ENCODE measurements around the gene ARHGAP23.

The ARHGAP23 gene

GRCh38 chr17:38533866-38534497 is 105.7 kb downstream of the ARHGAP23 start:
- no peak for DNase-seq

- DNase-seq, result no peak
These were observed 106.2 kb downstream of the ARHGAP23 start for GRCh38 chr17:38534498-38534885.

- no peak for DNase-seq
These were observed 107.6 kb downstream of the ARHGAP23 start for GRCh38 chr17:38535886-38536285.

- DNase-seq, result no peak
These were observed 108.4 kb downstream of the ARHGAP23 start for GRCh38 chr17:38536661-38537060.

- no peak for DNase-seq
These were observed 110.6 kb downstream of the ARHGAP23 start for GRCh38 chr17:38538906-38539305.

- DNase-seq, result no peak
These were observed 111.1 kb downstream of the ARHGAP23 start for GRCh38 chr17:38539386-38539785.

- no peak for DNase-seq
These were observed 112.3 kb downstream of the ARHGAP23 start for GRCh38 chr17:38540514-38541045.

- no peak for DNase-seq
These were observed 113.0 kb downstream of the ARHGAP23 start for GRCh38 chr17:38541281-38541680.

- DNase-seq, result no peak
These were observed 114.0 kb downstream of the ARHGAP23 start for GRCh38 chr17:38542286-38542685.

GRCh38 chr17:38543403-38544174 is 115.3 kb downstream of the ARHGAP23 start:
- no peak for DNase-seq

GRCh38 chr17:38544175-38544838 is 116.0 kb downstream of the ARHGAP23 start:
- no peak for DNase-seq

GRCh38 chr17:38544839-38545209 is 116.6 kb downstream of the ARHGAP23 start:
- no peak for DNase-seq

- DNase-seq, result no peak
These were observed 117.4 kb downstream of the ARHGAP23 start for GRCh38 chr17:38545531-38546225.

GRCh38 chr17:38546396-38546795 is 118.1 kb downstream of the ARHGAP23 start:
- no peak for DNase-seq

- no peak for DNase-seq
These were observed 119.2 kb downstream of the ARHGAP23 start for GRCh38 chr17:38547444-38547843.

- DNase-seq, result no peak
These were observed 121.0 kb downstream of the ARHGAP23 start for GRCh38 chr17:38549285-38549684.

GRCh38 chr17:38550661-38551060 is 122.4 kb downstream of the ARHGAP23 start:
- DNase-seq, result no peak

- no peak for DNase-seq
These were observed 122.9 kb downstream of the ARHGAP23 start for GRCh38 chr17:38551121-38551520.

- DNase-seq, result no peak
These were observed 124.1 kb downstream of the ARHGAP23 start for GRCh38 chr17:38552343-38552742.

- no peak for DNase-seq
These were observed 126.4 kb downstream of the ARHGAP23 start for GRCh38 chr17:38554430-38555350.

GRCh38 chr17:38556239-38556638 is 128.0 kb downstream of the ARHGAP23 start:
- no peak for DNase-seq

- no peak for DNase-seq
These were observed 129.1 kb downstream of the ARHGAP23 start for GRCh38 chr17:38557396-38557795.
